HEK293 (cell line): Measurements from ENCODE around the gene GHRHR.

Experiments used
- HOXA7 ChIP-seq: sonication (generic); formaldehyde crosslinking; IDR thresholded peaks from 2 replicates; pipeline ENCODE4 v1.8.1; 2022; ENCODE audit warnings: missing genetic modification reagents, borderline replicate concordance
- KLF9 ChIP-seq: fragments of 450-650 bp; formaldehyde crosslinking; IDR thresholded peaks from 2 replicates; pipeline ENCODE4 v1.5.1; 2016; ENCODE audit warnings: missing biosample characterization, missing genetic modification characterization, low read depth
- MEIS1 ChIP-seq: sonication (generic); formaldehyde crosslinking; IDR thresholded peaks from 2 replicates; pipeline ENCODE4 v1.8.1; 2022; ENCODE audit warnings: missing genetic modification reagents, mild to moderate bottlenecking, borderline replicate concordance
- YY2 ChIP-seq: fragments of 450-650 bp; formaldehyde crosslinking; IDR thresholded peaks from 2 replicates; pipeline ENCODE4 v1.5.1; 2016; ENCODE audit warnings: missing biosample characterization, missing genetic modification characterization
- ZBTB1 ChIP-seq: fragments of 450-650 bp; formaldehyde crosslinking; IDR thresholded peaks from 2 replicates; pipeline ENCODE4 v1.5.1; 2016; ENCODE audit warnings: missing biosample characterization, missing genetic modification characterization
- ZBTB17 ChIP-seq: fragments of 450-650 bp; formaldehyde crosslinking; IDR thresholded peaks from 2 replicates; pipeline ENCODE4 v1.5.1; 2016; ENCODE audit warnings: missing biosample characterization, missing genetic modification characterization
- ZNF335 ChIP-seq: fragments of 450-650 bp; formaldehyde crosslinking; conservative IDR thresholded peaks from 2 replicates; pipeline ENCODE4 v1.5.1; 2016; ENCODE audit warnings: missing biosample characterization, missing genetic modification characterization
- ZNF549 ChIP-seq: fragments of 450-650 bp; IDR thresholded peaks from 2 replicates; pipeline ENCODE4 v1.5.1; 2018; ENCODE audit warnings: missing biosample characterization, missing genetic modification characterization, mild to moderate bottlenecking, inconsistent platforms, moderate library complexity
- ZNF580 ChIP-seq: fragments of 450-650 bp; formaldehyde crosslinking; IDR thresholded peaks from 2 replicates; pipeline ENCODE4 v1.5.1; 2016; ENCODE audit warnings: missing biosample characterization, missing genetic modification characterization
- TF ChIP-seq, protein P1 (sequence below): fragments of 450-650 bp; formaldehyde crosslinking; IDR thresholded peaks from 2 replicates; pipeline ENCODE4 v1.5.1; 2016; ENCODE audit warnings: missing biosample characterization, missing genetic modification characterization
- TF ChIP-seq, protein P2 (sequence below): fragments of 450-650 bp; formaldehyde crosslinking; IDR thresholded peaks from 2 replicates; pipeline ENCODE4 v1.5.1; 2016; ENCODE audit warnings: missing biosample characterization, missing genetic modification characterization, low read depth

DNA sequence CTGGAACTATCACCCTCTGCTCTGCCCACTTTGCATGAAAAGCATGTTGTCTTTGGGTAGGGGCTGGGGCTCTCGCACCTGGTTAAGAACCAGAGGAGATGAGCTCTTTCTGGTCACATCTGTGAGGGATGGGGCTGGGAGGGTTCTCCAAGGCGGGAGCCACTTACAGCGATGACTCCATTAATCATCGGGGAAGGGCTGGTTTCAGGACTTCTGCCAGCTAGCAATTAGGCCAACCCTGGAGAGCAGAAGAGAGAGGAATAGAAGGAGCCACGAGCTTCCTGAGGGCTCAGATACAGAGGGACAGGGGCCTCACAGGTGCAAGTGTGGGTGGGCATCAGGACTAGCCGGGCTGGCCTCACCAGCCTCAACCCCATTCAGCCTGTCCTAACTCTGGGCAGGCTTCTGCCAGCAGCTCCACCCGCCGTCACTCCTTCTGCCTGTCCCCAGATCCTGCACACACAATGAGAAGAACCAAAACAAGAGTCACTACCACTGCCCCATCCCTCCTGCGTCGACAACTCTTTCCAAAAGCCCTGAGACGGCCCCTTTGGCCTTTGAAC, 43.7 kb upstream of the GHRHR start:
- TF ChIP-seq, protein P1, sequence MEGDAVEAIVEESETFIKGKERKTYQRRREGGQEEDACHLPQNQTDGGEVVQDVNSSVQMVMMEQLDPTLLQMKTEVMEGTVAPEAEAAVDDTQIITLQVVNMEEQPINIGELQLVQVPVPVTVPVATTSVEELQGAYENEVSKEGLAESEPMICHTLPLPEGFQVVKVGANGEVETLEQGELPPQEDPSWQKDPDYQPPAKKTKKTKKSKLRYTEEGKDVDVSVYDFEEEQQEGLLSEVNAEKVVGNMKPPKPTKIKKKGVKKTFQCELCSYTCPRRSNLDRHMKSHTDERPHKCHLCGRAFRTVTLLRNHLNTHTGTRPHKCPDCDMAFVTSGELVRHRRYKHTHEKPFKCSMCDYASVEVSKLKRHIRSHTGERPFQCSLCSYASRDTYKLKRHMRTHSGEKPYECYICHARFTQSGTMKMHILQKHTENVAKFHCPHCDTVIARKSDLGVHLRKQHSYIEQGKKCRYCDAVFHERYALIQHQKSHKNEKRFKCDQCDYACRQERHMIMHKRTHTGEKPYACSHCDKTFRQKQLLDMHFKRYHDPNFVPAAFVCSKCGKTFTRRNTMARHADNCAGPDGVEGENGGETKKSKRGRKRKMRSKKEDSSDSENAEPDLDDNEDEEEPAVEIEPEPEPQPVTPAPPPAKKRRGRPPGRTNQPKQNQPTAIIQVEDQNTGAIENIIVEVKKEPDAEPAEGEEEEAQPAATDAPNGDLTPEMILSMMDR (tag by site-specific recombination), result no peak
- TF ChIP-seq YY2 (no peak), HOXA7 (no peak), ZBTB17 (tag by site-specific recombination) (no peak), ZNF335 (tag by site-specific recombination) (no peak), KLF9 (no peak), ZNF549 (tag by site-specific recombination) (no peak), ZBTB1 (tag by site-specific recombination) (no peak), MEIS1 (CRISPR knock-in tag) (no peak), ZNF580 (tag by site-specific recombination) (no peak)
- TF ChIP-seq, protein P2, sequence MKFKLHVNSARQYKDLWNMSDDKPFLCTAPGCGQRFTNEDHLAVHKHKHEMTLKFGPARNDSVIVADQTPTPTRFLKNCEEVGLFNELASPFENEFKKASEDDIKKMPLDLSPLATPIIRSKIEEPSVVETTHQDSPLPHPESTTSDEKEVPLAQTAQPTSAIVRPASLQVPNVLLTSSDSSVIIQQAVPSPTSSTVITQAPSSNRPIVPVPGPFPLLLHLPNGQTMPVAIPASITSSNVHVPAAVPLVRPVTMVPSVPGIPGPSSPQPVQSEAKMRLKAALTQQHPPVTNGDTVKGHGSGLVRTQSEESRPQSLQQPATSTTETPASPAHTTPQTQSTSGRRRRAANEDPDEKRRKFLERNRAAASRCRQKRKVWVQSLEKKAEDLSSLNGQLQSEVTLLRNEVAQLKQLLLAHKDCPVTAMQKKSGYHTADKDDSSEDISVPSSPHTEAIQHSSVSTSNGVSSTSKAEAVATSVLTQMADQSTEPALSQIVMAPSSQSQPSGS (tag by site-specific recombination), result no peak
